Measurements from ENCODE around the gene DPP6.

DNA sequence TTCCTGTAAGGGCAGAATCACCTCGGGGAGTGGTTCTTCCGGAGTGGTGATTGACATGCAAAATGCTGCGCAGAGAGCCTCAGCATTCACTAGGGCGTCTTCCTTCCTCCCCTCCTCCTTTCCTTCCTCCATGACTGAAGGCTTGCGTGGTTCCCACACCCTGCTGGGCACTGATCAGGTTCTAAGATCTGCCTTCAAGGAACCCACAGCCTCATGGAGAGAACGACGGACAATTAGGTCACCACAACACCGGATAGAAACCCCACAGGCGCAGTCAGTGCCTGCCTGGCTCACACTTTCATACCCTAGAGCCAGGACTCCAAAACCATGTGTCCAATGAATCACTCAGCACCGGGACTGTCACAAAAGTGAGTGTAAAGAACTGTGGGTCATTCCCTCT lies 131.3 kb downstream of the DPP6 start:
- TF ChIP-seq, protein P1, sequence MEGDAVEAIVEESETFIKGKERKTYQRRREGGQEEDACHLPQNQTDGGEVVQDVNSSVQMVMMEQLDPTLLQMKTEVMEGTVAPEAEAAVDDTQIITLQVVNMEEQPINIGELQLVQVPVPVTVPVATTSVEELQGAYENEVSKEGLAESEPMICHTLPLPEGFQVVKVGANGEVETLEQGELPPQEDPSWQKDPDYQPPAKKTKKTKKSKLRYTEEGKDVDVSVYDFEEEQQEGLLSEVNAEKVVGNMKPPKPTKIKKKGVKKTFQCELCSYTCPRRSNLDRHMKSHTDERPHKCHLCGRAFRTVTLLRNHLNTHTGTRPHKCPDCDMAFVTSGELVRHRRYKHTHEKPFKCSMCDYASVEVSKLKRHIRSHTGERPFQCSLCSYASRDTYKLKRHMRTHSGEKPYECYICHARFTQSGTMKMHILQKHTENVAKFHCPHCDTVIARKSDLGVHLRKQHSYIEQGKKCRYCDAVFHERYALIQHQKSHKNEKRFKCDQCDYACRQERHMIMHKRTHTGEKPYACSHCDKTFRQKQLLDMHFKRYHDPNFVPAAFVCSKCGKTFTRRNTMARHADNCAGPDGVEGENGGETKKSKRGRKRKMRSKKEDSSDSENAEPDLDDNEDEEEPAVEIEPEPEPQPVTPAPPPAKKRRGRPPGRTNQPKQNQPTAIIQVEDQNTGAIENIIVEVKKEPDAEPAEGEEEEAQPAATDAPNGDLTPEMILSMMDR (IDR thresholded peaks at IDR 0.05) = no peak
- no peak for TF ChIP-seq POLR2A (IDR thresholded peaks at IDR 0.05)

All from heart left ventricle (tissue), 13 donors.